ENCODE data around the gene DNAH8. TPM values are rescaled to one million over a fixed set of nuclear protein-coding genes. Genes with fewer than 3 reads are reported as not detected.

Gene DNAH8
- total RNA-seq, 1 donor from 2014 or later, result 0.24 TPM

- H3K27me3 Mint-ChIP-seq (ENCODE audit: unreplicated experiment), result peaks cover 19% of the 10 kb centered on the region
- DNase-seq (ENCODE audit: extremely low spot score, unreplicated experiment), result no peak
- no peaks in the 10 kb centered on the region for H3K36me3 Mint-ChIP-seq (ENCODE audit: unreplicated experiment)
- TF ChIP-seq, protein P1, sequence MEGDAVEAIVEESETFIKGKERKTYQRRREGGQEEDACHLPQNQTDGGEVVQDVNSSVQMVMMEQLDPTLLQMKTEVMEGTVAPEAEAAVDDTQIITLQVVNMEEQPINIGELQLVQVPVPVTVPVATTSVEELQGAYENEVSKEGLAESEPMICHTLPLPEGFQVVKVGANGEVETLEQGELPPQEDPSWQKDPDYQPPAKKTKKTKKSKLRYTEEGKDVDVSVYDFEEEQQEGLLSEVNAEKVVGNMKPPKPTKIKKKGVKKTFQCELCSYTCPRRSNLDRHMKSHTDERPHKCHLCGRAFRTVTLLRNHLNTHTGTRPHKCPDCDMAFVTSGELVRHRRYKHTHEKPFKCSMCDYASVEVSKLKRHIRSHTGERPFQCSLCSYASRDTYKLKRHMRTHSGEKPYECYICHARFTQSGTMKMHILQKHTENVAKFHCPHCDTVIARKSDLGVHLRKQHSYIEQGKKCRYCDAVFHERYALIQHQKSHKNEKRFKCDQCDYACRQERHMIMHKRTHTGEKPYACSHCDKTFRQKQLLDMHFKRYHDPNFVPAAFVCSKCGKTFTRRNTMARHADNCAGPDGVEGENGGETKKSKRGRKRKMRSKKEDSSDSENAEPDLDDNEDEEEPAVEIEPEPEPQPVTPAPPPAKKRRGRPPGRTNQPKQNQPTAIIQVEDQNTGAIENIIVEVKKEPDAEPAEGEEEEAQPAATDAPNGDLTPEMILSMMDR (IDR thresholded peaks at IDR 0.05), result no peak
- no peaks in the 10 kb centered on the region for H3K9me3 Mint-ChIP-seq (ENCODE audit: unreplicated experiment)
- no peaks in the 10 kb centered on the region for H3K4me1 Mint-ChIP-seq (ENCODE audit: unreplicated experiment)
- no peak overlapping the region for H3K27ac Mint-ChIP-seq (ENCODE audit: unreplicated experiment)
- no peak overlapping the region for H3K4me3 Mint-ChIP-seq (ENCODE audit: unreplicated experiment)
These were observed 130.8 kb downstream of the DNAH8 start for GRCh38 chr6:38845931-38846330.

GRCh38 chr6:38846361-38846760 lies 131.2 kb downstream of the DNAH8 start:
- no peak overlapping the region for H3K4me3 Mint-ChIP-seq (ENCODE audit: unreplicated experiment)
- H3K36me3 Mint-ChIP-seq (ENCODE audit: unreplicated experiment), result no peaks in the 10 kb centered on the region
- DNase-seq (ENCODE audit: extremely low spot score, unreplicated experiment), result no peak
- H3K4me1 Mint-ChIP-seq (ENCODE audit: unreplicated experiment), result no peaks in the 10 kb centered on the region
- H3K27me3 Mint-ChIP-seq (ENCODE audit: unreplicated experiment), result peaks cover 22% of the 10 kb centered on the region
- no peak overlapping the region for H3K27ac Mint-ChIP-seq (ENCODE audit: unreplicated experiment)
- no peaks in the 10 kb centered on the region for H3K9me3 Mint-ChIP-seq (ENCODE audit: unreplicated experiment)
- TF ChIP-seq, protein P1 (IDR thresholded peaks at IDR 0.05), result no peak

- Mint-ChIP-seq H3K9me3 (ENCODE audit: unreplicated experiment) (no peaks in the 10 kb centered on the region), H3K27me3 (ENCODE audit: unreplicated experiment) (peaks cover 18% of the 10 kb centered on the region), H3K4me1 (ENCODE audit: unreplicated experiment) (no peaks in the 10 kb centered on the region), H3K27ac (ENCODE audit: unreplicated experiment) (no peak overlapping the region), H3K36me3 (ENCODE audit: unreplicated experiment) (no peaks in the 10 kb centered on the region), H3K4me3 (ENCODE audit: unreplicated experiment) (no peak overlapping the region)
- TF ChIP-seq, protein P1 (IDR thresholded peaks at IDR 0.05), result no peak
- DNase-seq (ENCODE audit: extremely low spot score, unreplicated experiment), result no peak
These were observed 131.7 kb downstream of the DNAH8 start for GRCh38 chr6:38846844-38847243.

DNA sequence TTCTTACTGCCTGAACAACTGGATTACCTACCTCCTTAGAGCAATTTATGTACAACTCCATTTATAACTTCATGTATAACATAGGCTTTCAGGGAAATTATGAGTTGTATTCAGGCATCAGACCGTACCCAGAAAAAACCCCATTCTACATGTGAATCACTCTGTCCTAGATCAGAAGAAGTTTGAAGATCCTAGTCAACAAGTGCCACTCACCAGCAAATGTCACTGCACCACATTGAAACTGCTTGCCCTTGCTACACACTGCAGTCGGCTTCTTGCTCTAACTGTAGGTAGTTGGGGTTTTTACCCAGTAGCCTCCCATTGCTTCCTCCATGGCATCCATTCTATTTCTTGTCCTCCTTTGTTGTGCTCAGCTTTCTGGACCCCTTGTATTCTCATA lies 132.4 kb downstream of the DNAH8 start:
- no peaks in the 10 kb centered on the region for H3K4me1 Mint-ChIP-seq (ENCODE audit: unreplicated experiment)
- peaks cover 19% of the 10 kb centered on the region for H3K27me3 Mint-ChIP-seq (ENCODE audit: unreplicated experiment)
- H3K27ac Mint-ChIP-seq (ENCODE audit: unreplicated experiment), result no peak overlapping the region
- no peak for DNase-seq (ENCODE audit: extremely low spot score, unreplicated experiment)
- TF ChIP-seq, protein P1 (IDR thresholded peaks at IDR 0.05), result no peak
- no peaks in the 10 kb centered on the region for H3K9me3 Mint-ChIP-seq (ENCODE audit: unreplicated experiment)
- H3K36me3 Mint-ChIP-seq (ENCODE audit: unreplicated experiment), result no peaks in the 10 kb centered on the region
- no peak overlapping the region for H3K4me3 Mint-ChIP-seq (ENCODE audit: unreplicated experiment)

GRCh38 chr6:38848760-38849159 lies 133.6 kb downstream of the DNAH8 start:
- Mint-ChIP-seq H3K4me1 (ENCODE audit: unreplicated experiment) (no peaks in the 10 kb centered on the region), H3K4me3 (ENCODE audit: unreplicated experiment) (no peak overlapping the region)

More at GRCh38 chr6:38848760-38849159, 133.6 kb downstream of the DNAH8 start:
- Mint-ChIP-seq H3K27ac (ENCODE audit: unreplicated experiment) (no peak overlapping the region), H3K27me3 (ENCODE audit: unreplicated experiment) (peaks cover 23% of the 10 kb centered on the region), H3K9me3 (ENCODE audit: unreplicated experiment) (no peaks in the 10 kb centered on the region), H3K36me3 (ENCODE audit: unreplicated experiment) (no peaks in the 10 kb centered on the region)
- TF ChIP-seq, protein P1 (IDR thresholded peaks at IDR 0.05), result no peak
- DNase-seq (ENCODE audit: extremely low spot score, unreplicated experiment), result no peak
